Suppressor macrophage (primary cell): ENCODE measurements around the gene SLC16A6.
A peak's percentile ranks its signal among the peaks of the same experiment; 100 is the strongest.
"Not testable (repeated sequence)": the region's sequence is repeated elsewhere in the genome, so short reads cannot be mapped to it uniquely, and the experiment has no call there.

Experiments used
- DNase-seq, 4 experiments: peaks; one replicate each; pipeline ENCODE4 v3.0.0-alpha.2; 2020 to 2022

The SLC16A6 gene

DNA sequence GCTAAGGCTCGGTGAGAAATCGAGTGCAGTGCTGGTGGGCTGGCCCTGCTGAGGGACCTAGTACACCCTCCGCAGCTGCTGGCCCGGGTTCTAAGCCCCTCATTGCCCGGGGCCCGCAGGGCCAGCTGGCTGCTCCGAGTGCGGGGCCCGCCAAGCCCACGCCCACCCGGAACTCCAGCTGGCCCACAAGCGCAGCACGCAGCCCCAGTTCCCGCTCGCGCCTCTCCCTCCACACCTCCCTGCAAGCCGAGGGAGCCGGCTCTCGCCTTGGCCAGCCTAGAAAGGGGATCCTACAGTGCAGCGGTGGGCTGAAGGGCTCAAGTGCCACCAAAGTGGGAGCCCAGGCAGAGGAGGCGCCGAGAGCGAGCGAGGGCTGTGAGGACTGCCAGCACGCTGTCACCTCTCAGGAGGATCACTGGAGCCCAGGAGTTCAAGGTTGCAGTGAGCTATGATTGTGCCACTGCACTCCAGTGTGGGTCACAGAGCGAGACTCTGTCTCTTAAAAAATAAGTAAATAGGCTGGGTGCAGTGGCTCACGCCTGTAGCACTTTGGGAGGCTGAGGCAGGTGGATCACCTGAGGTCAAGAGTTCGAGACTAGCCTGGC, 18.2 kb upstream of the SLC16A6 start:
- DNase-seq, result not testable (repeated sequence)

DNA sequence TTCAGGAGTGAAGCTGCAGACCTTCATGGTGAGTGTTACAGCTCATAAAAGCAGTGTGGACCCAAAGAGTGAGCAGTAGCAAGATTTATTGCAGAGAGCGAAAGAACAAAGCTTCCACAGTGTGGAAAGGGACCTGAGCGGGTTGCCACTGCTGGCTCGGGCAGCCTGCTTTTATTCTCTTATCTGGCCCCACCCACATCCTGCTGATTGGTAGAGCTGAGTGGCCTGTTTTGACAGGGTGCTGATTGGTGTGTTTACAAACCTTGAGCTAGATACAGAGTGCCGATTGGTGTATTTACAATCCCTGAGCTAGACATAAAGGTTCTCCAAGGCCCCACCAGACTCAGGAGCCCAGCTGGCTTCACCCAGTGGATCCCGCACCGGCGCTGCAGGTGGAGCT, 17.6 kb upstream of the SLC16A6 start:
- DNase-seq, result not testable (repeated sequence)

DNA sequence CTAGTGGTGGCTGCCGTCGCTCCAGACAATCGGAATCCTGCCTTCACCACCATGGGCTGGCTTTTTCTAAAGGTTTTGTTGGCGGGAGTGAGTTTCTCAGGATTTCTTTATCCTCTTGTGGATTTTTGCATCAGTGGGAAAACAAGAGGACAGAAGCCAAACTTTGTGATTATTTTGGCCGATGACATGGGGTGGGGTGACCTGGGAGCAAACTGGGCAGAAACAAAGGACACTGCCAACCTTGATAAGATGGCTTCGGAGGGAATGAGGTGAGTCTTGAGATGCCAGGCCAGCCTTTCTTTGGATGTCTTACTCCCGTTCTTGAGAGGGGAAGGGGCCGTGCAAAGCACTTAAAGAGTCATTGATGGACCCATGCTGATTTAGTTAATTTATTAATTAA, 16.5 kb upstream of the SLC16A6 start:
- DNase-seq, result no peak

DNA sequence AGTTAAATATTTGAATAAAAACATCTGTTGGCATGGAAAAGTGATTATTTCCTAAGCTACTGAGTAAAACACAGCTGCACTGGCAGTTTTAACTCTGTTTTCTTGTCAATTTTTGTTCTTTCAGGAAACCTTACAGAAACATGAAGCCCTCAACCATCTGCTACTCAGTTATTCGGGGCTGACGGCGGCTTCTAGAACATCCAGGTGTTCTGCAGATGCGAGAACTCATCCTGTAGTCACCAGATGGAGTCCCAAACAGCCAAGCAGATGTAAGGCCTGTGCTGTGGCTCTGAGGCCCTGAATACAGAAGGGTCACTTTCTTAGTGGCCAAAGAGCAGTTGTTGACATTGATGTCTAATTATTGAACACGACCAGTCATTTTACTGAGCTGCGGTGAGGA, 15.9 kb upstream of the SLC16A6 start:
- no peak for DNase-seq

DNA sequence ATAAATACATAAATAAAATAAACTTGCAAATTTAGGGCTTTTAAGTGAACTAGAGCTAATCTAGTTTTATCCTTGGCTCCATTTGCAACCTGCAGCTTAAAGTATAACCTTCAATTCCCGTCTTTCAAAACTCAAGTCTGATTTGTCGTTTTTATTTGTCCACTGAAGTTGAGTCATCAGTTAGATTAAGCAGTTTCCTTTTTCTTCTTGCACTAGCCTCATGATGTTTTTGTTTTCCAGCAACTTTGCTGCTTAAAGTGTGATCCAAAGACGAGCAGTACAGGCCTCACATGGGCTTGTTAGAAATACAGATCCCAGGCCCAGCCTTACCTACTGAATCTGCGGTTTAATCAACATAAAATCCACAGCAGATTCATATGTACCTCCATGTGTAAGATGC, 14.2 kb upstream of the SLC16A6 start:
- peak; percentile 43 to 78 (median 68) for DNase-seq

DNA sequence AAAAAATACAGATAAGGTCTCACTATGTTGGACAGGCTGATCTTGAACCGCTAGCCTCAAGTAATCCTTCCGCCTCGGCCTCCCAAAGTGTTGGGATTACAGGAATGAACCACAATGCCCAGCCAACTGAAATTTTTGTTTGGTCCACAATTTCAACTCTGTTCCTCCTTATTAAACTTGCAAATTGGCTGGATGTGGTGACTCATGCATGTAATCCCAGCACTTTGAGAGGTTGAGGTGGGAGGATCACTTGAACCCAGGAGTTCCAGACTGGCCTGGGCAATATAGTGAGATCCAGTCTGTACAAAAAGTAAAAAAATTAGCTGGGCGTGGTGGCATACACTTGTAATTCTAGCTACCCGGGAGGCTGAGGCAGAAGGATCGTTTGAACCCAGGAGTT, 13.8 kb upstream of the SLC16A6 start:
- DNase-seq, result peak in 1 of 4 experiments; percentile 29

DNA sequence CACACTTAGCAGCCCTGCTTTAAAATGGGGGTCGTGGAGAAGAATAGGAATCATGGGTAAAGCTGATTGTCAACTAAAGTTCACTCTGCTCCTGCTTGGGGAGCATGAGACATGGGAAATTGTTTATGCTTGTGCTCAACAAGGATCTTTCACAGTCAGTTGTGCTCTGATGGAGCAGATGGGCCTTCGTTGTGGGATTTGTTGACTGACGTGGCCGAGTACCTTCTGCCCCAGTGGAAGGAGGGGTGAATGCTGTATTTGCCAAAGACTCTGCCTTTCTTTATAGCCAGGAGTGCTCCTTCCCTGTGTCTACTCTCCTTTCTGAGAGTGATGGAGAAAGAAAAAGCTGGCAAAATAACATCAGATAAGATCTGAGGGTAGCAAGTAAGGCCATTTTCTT, 11.7 kb upstream of the SLC16A6 start:
- no peak for DNase-seq

DNA sequence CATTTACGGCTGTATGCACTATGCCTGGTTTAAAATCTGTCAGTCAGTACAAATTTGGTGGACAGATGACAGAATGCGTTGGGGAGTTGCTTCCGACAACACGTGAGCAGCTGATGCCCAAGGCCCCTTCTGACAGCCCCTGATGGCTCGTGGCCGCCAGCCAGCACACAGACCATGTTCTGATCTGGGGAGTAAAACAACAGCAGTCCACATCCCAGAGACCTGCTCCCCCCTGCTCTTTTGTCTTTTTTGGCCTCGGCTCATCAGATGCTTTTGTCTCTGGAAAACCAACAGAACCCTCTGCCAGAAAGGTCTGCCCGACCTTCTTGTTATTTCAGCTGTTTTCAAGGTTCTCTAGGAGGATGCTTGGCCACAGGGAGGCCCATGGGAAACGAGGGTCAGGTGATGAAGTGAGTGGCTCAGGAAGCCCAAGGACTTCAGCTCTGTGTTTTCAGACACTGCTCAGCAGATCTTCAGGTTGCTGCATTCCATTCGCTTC, 11.2 kb upstream of the SLC16A6 start:
- no peak for DNase-seq

DNA sequence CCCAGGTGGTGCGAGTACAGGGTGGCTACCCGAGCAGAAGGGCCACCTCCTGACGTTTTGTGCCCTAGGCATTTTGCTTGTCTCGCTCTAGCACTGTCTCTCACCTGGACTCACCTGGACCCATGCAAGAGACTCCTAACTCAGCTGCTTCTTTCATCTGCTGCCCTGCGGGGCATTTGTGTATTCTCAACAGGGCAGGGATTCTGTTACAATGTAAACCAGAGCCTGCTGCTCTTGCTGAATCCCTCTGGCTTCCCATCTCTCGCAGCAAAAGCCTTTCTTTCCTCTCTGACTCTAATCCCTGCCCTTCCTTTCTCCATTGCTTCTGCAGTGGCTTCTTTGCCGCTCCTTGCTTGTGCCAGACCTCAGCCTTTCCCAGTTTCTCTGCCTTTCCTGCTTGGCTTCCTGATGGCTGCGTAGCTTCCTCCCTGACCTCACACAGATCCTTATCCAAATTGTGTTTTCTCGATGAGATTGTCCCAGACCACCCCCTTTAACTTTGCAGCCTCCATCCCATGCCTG, 10.6 kb upstream of the SLC16A6 start:
- no peak for DNase-seq

DNA sequence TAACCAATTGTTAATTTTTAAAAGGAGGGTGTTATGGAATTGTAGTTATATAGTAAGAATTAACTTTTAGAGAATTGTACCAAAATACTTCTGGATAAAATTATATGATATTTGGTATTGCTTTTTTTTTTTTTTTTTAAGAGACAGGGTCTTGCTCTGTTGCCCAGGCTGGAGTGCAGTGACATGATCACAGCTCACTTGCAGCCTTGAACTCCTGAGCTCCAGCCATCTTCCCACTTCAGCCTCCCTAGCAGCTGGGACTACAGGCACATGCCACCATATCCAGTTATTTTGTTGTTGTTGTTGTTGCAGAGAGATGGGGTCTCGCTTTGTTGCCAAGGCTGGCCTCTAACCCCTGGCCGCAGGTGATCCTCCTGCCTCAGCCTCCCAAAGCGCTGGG, 8.9 kb upstream of the SLC16A6 start:
- no peak for DNase-seq

DNA sequence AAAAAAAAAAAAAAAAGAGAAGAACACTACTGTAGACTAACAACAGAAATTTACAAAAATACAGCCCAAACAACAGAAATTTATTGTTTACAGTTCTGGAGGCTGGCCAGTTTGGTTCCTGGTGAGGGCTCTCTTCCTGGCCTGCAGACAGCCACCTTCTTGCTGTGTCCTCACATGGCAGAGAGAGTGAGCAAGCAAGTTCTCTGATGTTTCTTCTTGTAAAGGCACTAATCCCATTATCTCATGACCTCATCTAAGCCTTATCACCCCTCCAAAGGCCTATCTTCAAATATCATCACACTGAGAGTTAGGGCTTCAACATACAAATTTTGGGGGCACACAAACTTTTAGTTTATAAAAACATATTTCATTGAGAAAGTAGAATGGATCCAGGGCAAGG, 7.7 kb upstream of the SLC16A6 start:
- DNase-seq, result no peak

DNA sequence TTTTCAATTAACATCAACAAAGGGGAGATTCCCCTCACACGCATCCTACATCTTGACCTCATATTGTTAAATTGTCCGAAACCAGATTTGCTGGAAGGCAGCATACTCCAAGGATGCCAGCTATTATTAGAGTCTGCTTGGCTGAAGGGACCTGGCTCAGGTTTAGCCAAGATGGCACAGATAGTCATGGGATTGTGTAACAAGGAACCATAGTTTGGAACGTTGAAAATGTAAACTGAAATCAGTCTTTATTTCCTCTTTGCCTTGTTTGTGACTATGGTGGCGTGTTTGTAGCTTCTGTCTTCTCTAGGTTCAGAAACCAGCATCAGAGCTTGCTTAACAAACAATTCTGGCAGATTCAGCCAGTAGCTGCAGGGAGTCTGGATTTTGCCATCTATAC, 6.3 kb upstream of the SLC16A6 start:
- peak; percentile 50 to 82 (median 66) for DNase-seq

DNA sequence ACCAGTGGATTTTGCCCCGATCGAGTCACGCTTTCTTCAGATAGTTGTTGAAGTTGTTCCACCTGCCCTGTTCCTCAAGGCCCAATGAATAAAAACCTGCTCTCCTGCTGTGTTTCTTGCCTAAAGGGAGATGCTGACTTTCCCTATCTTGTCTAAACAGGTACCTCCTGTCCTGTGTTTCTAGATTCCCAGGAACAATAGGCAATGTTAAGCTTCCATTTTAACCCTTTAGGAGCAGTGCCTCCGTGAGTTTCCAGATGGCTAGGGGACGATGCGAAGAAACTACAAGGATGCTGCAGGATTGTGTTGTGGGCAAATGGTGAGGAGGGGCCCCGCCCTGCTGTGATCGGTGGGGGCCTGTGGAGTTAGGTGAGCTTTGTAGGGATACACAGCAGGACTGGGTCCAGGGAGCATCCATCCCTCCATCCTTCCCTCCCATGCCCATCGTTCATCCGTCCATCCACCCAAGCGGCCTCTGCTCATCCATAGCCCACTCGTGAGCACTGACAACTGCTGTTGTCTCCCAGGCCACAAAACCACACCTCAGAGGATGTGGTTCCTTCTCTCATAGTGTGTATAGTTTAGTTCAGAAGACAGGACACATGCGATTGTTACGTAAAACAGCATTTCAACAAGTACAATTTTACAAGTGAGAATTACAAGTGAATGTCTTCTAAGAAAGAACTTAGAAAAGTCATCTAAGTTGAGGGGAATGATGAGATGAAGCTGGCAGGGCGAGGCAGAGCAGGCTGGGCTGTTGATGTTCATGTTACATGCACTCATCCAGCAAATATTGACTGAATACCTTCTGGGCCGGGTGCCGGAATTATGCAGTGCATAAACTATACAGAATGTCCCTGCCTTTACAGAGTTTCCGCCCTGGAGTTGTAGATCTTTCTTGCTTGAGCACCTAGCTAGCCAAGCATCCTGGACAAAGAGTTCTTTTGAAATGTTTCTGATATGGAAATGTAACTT, 5.6 kb upstream of the SLC16A6 start:
- DNase-seq, result peak in 2 of 4 experiments; percentile 21 to 36

DNA sequence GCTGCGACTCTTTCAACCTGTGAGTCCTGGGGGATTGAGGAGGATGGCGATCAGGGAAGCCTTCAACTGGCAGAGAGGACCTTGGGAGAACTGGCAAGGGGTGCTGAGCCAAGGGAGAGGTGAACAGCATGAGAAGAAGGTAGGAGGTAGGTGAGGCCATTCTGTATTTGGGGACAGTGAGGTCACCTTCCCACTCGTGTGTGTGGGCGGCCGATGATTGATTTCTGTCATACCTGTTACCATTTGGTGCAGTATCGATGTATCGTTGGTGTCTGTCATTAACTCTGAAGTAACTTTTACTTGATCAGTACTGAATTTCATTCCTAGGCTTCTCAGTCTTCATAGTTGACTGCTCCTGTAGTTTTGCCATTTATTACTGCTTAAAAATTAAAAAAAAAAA, 4.2 kb upstream of the SLC16A6 start:
- no peak for DNase-seq

DNA sequence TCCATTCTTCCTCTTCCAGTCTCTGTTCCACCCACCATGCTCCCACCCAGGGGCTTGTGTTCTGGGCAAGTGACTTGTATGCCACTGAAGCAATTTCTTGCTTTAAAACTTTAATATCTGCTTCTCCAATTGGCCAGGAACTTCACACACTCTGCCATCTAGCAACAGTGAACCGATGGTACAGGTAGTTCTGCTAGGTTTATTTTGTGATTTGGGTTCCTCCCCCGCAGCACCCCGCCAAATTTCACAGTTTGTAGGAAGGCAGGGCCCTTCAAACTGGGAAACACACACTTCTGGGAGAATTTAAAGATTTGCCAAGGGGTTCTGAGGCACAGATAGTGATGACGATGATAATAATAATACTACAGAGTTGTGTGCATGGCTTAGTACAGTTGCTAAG, 3.7 kb upstream of the SLC16A6 start:
- no peak for DNase-seq

DNA sequence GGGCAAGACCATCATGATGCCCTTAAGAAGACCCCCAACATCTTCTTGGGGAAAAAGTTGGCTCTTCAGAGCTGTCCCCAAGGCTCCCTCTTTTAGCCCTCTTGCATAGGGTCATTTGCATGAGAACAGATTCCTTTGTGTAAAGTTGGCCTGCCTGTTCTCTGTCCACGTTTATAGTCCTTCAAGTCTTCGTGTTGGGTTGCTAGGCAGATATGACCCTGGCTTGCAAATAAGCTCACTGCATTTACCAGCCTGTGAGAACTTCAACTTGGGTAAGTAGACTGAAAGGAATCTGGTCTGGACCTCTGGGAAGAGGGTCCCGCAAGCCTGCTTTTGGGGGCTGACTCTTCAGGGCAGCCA, 3.2 kb upstream of the SLC16A6 start:
- DNase-seq, result no peak

DNA sequence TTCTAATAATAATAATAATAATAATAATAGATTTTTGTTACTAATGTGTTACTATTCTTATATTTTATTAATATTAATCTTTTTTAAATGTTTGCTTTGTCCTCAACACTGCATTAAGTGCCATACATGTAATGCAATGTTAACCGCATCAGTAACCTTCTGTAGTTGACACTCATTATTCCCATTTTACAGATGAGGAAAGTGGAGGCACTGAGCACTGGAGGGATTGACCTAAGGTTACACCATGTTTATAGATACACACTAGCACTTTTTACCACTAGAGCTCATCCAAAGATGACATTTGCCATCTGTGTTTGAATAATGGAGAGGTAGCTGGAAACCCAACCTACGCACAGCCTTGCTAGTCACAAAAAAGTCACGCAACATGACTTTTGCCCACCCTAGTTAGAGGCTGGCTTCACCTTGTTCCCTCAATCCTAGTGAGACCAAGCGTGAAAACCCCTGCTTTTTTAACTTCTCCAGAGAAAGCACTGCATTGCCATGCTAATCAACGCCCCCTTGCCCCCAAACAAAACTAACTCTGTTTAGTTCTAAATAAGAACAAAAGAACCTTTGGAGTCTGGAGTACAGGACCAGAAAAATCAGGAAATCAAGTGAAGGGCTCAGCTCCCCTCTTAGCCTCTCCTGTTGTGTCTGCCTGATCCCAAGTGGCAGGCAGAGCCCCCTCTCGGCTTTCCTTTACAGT, 2.7 kb upstream of the SLC16A6 start:
- no peak for DNase-seq

DNA sequence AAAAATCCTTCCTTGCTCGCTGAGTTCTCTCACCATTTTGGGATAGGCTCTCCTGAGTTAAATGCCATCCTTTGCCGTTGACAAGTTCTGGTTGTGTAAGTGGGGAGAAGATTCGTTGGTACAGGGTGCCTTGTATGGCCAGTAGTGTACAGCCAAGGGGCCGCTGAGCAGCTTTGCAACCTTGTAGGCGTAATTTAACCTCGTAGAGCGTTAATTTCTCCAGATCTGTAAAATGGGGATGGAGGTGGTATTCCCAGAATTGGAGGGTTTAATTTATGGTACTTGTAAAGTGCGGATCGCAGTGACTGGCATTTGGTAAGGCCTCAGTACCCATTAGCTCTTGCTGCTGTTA, 1.7 kb upstream of the SLC16A6 start:
- no peak for DNase-seq

DNA sequence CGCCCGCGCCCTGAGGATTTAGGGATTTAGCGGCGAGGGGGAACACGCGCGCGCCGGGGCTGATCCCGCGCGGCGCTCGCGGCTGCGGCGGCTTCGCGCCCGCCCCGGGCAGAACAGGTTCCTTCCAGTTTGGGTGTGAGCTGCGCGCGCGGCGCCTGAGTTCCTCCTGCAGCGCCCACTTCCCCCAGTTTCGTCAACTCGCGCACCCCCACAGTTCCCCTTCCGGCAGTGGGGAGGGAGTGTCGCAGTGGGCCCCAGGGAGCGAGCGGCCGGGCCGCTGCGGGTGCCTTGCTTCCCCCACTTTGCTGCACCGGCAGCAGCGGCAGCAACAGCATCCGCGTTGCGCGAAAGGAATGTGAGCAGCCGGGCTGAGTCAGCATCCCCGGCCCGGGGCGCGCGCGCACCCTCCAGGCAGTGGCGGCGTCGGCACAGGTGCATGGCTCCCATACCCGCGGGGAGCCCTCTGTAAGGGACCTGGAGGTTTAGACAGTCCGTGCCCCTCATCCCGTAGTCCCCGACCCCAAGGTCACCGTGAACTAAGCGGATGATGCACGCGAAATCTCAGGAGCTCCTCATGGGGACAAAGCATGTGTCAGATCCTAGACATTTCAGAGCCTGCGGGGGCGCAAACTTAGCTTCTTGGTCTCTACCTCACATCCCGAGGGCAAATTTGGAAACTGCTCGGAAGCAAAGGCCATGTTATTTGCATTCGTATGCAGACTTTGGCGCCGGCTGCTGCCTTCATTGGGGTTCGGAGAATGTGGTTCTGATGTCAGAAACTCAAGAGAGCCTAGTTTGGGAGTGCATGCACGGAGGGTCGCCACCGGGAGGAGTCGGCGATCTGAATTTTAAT, 1.1 kb upstream of the SLC16A6 start:
- DNase-seq, result peak; percentile 97 to 99 (median 99)

DNA sequence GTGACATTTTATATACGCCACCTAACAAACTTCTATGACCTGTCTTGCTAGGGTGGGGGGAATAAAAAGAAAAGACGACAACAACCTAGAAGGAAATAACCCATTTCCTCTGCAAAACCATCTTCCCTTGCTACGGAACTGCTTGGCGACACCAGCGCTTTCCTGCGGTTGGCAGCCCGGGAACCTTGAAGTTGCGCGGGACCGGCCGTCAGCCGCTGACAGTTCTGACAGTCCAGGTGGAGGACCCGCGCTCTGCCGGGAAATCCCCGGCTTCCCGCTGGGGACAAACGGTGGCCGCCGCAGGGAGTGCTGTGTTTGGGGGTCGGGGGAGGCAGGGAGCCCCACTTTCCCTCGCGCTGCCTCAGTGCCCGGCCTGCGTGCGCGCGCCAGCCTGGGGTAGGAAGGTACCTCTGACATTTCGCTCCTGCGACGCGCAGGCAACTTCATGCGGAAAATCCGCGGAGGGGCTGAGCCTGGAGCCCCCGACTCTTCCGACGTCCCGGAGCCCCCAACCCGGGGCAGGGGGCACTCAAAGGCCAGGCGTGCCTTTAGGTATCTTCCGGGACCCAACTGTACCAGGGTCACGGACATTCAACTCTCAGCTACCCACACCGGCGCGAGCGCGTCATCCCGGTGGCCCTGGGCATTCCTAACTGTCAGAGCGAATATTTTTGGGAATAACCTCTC, 516 bp downstream of the SLC16A6 start:
- DNase-seq, result peak; percentile 59 to 78 (median 67)

DNA sequence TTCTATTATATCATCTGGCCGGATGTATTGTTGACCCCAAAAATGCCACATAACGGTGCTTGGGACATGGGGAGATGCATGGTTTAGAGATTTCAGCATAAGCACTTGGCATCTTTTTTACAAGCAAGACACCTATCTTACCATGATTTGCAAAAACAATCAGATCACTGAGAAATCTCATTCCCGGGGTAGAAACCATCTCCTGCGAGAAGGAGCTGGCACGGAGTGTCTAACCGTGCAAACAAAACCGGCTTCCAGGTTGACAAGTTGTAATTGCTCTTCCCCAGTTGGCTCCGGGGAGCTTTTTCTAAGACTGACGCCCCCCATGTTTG, 1.0 kb downstream of the SLC16A6 start:
- DNase-seq, result peak in 3 of 4 experiments; percentile 35 to 49 (median 43)

DNA sequence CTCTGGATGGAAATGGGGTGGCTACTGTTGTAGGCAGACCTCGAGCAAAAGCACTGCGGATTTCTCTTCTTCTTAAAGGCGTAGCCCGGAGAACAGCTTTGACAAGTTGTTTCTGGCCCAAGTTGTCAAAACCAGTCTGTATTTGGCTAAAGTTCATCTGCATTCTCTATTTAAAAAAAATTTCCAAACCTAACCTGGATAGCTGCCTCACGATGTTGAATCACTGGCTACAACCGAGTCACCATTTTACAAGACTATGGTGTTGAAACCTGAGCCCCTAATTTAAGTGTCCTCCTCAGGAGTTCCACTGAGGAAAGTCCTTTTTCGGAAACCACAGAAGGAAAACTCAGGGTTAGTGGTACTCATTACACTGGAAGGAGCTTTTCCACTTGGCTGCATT, 1.5 kb downstream of the SLC16A6 start:
- DNase-seq, result peak; percentile 28 to 46 (median 36)
